GM21825 (cell line): ENCODE data around the gene TLR5.
A peak's percentile ranks its signal among the peaks of the same experiment; 100 is the strongest.

ENCODE experiments used
- ATAC-seq: cut with Tn5 transposase; IDR thresholded peaks from one replicate; pipeline ENCODE4 v1.9.1; 2021; ENCODE audit warnings: mild to moderate bottlenecking, moderate library complexity; ENCODE audit not compliant: unreplicated experiment

The TLR5 gene

DNA sequence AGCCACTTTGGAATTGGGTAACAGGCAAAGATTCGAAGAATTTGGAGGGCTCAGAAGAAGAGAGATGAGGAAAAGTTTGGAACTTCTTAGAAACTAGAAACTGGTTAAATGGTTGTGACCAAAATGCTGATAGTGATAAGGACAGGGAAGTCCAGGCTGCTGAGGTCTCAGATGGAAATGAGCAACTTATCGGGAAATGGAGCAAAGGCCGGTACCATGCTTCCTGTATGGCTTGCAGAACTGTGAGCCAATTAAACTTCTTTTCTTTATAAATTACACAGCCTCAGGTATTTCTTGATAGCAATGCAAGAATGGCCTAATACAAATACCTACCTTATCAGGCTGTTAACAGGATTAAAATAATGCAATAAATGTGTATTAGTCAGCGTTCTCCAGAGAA, 9.4 kb upstream of the TLR5 start:
- no peak for ATAC-seq

DNA sequence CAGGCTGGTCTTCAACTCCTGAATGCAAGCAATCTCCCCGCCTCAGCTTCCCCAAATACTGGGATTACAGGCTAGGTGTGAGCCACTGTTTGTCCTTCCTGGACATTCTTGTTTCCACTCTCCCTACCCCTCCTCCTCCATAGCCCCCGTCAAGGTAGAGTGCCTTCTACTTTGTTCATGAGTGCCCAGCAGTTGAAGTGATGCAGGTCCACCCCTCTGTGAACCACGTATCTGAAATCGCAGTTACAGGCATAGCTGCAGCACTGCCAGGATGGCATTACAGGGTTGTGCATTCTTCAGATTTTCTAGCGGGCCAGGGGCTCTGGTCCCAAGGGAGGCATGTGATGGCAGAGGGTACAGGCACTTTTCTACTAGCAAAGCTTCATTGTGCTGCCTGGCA, 7.4 kb upstream of the TLR5 start:
- no peak for ATAC-seq

DNA sequence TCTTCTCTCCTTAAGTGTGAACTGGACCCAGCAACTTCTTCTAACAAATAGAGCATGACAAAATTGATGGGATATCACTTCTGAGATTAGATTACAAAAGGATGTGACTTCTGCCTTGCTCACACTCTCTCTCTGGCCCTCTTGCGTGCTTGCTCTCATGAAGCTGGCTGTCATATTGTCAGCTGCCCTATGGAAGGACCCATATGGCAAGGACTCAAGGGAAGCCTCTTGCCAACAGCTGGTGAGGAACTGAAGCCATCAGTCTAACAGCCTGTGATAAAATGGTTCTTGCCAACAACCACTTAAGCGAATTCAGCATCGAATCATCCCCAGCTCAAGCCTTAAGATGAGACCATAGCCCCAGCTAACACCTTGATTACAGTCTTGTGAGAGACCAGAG, 4.8 kb upstream of the TLR5 start:
- ATAC-seq: no peak

DNA sequence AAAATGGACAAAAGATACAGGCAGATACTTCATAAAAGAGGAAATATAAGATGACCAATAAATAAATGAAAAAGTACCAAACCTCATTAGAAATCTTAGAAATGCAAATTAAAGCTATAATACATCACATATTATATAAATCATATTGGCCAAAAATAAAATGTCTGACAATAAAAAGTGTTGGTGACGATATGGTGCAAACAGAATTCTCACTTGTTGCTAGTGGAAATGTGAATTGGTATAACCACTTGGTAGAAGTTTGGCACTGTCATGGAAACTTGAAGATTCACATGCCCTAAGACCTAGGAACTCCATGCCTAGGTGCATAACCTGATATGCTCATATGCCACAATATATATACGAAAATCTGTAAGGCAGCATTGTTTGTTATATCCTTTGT, 4.4 kb upstream of the TLR5 start:
- ATAC-seq: no peak

DNA sequence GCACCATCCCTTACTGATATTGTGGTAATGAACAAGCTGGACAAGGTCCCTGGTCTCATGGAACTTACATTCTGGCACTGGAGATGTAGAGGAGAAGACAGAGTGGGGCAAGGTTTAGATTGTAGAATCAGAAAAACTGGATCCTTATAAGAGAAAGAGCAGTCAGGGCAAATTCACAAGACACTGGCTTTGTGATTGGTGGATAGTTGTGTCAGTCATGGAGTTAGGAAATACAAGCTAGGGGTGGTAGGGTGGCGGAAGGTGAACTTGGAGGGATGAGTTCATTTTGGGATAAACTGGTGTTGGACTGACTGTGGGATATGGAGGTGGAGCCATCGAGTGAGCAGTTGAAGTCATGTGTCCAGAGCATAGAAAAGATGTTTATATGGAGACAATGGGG, 3.7 kb upstream of the TLR5 start:
- no peak for ATAC-seq

DNA sequence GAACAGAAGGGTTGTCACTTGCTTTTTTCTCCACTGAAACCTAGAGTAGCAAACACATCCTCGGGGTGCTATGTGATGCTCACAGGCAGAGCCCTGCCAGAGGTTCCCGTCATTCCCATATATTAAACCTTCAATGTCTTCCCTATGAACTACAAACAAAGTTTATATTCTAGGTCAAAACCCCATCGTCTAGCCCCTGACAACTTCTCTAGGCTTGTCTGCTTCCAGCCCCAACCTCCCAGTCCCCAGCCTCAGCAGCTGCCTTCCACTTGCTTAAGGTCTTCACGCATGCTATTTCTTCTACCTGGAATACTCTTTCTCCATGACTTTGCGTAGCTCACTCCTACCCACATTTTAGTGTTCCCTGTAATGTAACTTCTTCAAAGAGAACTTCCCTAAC, 1.9 kb upstream of the TLR5 start:
- no peak for ATAC-seq

DNA sequence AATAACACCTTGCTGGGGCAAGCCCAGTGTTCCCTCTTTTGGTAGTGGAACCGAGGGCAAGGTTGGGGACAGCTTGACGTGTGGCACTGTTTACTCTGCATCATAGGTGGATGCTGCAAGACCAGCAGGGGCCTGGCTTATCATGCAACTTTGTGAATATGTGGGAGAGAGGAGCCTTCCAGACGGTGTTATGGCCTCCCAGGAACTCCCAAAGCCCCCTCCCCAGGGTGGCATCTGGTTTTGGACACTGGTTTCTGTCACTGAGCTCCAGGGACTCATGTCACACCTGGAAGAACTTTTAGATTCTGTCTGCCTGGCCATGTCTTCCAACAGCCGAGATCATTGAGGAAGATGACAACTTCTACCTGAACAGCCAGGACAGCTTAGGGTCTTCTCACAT, 1.4 kb upstream of the TLR5 start:
- ATAC-seq: no peak

DNA sequence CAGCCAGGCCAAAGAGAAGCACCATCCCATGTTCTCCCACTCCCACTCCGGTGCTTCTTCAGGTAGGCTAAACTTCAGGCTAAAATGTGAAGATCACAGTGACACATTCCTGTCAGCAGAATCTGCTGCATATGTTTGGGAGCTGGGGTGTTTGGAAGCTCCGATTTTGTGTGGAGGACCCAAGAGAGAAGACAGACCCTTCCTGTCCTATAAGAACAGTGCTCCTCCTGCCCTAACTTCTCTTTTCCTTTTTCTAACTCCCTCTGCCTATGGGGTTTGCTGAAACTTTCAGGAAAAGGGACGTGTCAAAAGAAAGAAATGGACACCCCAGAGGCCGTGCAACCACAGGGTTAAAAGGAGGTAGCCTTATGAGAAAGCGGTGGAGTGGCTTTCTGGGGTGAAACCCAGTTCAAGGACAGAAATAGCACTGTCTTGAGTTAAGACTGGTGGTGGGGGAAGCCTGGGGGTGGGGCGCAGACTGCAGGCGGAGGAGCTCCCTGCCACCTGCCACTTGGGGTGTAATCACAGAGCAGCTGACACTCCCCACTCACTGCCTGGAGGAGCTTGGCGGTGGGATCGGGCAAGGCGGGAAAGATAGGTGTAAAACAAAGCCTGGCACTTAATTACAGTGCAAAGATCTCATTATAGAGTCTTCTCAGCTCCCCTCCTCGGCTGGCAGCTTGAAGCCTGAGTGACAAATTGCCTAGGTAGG, 645 bp upstream of the TLR5 start:
- ATAC-seq: peak; percentile 33

DNA sequence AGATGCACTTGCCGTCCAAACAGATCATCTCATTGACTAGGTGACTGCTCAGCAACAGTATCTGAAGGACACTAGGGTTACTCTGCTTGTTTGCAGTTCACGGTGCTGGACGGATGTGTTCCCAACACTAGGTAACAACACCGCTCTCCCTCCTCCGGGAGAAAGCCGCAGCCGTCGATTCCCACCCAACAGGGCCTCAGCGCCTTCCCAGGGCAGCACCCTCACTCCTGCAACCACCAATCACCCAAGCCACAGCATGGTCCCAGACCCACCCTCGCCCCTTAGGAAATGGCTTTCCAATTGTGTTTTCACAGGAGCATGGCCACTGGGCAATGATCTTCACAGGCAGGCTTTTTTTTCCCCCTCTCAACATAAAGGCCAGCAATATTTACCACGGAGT, 779 bp downstream of the TLR5 start:
- ATAC-seq: no peak

DNA sequence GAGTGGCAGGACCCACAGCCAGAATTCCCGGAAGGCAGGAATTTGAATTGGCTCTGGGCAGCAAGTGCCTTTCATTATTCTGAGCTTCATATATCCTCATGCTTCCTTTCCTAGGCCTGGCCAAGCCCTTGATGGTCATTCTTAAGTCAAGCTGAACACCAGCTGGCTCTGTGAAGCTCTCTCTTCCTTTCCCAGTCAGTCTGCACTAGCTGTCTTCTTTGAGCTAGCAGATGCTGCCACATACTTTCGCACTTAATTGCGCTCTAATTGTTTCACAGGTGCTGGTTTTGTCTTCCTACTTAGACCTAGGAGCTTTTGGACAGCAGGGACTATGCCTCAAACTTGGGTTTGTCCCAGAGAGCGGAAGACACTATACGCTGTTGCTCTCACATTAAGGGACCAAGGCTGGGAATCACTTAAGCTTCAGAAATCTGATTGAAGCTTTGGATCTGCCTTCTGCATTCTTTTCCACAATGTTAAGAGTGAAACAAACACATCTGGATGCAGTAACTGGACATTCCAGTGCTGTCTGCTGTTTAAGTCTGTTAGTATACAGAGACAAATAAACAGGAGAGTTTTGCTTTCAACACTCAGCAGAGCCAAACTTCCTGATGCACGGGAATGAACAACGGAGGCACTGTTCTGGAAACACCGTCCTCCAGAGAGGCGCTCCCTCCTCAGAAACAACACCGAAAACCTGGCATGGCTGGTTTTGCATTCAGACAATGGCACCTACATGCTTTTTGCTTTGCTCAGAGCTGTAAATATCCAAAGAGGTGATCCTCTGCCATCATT, 2.2 kb downstream of the TLR5 start:
- ATAC-seq: no peak

DNA sequence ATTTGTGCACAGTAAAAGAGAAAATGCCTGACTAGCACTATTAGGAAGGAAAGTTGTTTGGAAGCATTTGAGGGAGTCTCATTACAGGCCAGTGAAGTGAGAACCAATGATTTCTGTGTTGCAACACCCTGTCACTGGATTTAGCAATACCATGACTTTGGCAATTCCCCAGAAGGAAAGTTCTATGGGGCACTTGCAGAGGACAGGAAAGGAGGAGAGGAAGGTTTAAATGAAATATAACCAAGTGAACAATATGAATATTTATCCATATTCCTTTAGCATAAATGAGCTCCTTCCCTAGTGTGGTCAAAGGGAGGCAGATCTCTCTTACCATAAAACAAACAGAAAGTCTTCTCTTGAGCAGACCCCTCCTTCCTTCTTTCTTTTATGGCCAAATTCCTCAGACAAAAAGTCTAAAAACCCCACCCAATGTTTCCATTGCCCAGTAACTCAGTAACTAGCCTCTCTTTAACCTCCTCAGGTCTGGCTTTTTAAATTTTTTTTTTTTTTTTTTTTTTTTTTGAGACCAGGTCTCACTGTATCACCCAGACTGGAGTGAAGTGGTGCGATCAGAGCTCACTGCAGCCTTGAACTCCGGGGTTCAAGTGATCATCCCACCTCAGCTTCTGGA, 5.5 kb downstream of the TLR5 start:
- ATAC-seq: no peak

DNA sequence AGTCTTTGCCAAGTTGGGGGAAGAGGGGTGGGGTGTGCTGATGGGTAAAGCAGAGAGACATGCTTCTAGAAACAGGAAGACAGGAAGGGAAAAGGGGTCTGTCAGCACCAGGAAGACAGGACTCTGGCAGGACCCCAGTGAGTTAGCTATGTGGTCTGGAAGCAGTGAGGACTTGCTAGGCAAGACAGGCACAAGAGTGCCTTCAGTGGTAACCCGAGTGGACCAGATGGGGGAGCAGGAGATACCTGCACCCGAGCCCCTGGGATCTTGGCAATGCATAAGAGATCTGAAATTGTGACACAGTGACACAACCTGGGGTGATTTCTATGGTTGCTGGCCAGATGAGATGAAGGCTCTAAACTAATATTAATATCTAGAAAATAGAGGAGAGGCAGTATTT, 7.0 kb downstream of the TLR5 start:
- ATAC-seq: no peak

DNA sequence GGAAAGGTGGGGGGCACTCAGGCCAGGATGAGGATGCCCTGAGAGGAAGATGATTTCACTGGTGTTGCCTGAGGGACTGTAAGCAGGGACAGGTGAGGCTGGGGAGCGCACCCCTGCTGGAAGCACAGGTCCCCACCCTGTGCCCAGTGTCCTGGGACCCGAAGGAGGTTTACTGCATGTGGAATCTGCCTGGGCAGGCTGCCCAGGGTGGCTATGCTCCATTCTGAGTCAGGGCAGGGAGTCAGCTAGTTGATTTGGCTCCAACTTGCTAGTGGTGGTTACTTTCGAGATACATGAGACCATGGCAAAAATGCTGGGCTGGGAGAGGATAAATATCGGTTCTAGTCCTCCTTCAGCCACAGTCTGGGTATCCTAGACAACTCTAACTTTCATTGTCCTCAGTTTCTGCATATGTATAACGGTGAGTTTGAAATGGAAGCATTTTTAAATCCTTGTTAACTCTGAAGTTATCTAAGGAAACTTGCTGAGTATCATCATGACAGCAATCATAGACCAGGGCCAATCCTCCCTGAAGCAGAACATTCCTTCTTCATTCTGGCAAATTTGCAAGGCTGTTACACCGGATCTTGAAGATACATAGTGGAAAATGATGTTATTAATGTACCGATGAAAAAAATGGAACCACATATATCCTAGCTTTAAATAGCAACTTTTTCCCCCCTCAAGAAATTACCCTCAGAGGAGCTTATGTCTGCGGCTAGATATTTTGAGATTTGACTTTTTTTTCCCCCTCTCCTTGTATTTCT, 7.7 kb downstream of the TLR5 start:
- no peak for ATAC-seq

DNA sequence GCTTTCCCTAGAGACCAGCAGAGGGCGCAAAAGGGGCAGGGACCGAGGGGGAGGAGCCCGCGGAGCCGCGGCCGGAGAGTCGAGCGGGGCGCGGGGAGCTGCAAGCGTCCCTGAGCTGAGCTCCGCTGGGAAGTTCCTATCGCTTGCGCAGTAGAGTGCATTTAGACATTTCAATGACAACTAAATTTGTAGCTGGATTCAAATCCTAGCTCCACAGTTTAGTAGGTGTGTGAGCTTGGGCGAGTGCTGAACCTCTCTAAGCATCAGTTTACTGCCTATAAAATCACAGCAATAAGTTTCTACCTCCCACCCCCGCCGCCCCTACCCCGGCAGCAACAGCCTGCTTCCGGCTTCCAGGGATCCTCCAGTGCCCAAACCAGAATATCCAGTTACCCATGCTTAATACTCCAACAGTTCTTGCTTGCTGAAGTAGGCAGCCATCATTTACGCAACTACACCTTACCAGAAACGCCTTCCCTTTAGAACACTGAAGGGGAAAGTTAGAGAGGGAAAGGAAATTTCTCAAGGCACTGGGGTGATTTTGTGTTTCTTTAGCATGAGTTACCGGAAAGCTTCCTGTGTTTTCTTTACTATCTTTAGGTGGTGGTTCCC, 9.1 kb downstream of the TLR5 start:
- ATAC-seq: peak; percentile 90

DNA sequence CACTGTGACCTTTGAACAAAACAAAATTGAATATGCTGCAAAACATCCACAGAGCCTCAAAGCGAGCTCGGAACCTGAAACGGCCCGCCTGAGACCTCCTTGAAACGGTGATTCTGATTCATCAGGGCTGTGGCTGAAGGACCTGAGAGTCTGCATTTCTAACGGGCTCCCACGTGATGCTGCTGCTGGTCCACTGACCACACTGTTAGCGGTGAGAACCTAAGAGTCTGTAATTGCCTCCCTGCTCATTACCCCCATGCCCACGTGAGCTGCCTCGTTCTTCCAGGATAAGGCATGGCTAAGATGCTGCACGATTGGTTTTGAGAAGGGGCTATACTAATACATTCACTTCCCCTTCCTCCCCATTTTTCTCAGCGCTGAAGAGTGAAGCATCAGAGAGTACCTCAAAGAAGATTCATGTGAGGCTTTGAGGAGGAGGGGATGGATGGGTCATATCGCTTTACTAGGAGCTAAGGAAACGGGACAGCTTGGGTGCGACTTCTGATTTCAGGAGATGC, 9.7 kb downstream of the TLR5 start:
- no peak for ATAC-seq

DNA sequence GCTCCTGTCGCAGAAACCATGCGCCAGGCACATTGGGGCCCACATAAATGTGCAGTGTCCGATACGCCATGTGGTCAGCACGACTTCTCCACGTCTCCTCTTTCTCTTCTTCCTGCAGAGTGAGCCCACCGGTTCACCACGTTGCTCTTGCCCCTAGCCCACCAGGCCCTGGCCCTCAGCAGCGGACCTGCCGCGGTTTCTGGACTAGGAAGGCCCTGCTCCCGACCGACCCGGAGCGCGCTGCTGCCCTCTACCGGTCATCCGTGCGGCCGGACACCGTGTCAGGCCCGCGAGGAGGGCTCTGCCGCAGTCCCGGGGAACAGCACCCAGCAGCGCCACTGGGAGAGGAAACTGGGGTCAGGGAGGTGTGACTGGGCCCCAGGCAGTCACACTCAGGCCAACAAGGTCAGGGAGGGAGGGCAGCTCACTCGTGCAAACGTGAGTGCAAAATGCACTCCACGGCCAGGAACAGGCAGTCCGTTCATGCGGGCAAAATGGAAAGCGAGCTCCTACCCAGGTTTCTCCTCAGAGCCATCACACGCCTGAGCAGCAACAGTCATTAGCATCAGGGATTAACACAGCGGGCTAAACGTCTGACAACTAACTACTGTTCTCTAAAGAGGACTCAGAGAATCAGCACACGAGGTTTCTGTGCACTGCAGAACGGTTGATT, 13.7 kb downstream of the TLR5 start:
- ATAC-seq: no peak

DNA sequence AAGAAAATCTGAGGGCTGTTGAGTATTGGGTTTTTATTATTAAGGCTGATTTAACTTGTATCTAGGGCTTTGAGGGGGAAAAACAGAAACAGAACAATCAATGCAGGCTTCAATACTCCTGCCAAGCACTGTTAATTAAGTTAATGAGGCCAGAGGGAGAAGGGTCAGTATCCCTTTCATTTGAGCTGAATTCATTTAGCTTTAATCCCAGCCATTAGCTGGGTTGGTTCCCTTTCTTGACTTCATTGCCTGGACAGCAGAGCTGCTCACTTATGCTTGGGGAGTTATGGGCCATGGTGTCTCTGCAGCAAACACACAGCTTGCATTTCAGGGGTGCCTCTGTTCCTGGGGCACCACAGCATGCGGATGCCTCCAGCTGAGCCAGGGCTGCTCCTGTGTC, 16.3 kb downstream of the TLR5 start:
- no peak for ATAC-seq

DNA sequence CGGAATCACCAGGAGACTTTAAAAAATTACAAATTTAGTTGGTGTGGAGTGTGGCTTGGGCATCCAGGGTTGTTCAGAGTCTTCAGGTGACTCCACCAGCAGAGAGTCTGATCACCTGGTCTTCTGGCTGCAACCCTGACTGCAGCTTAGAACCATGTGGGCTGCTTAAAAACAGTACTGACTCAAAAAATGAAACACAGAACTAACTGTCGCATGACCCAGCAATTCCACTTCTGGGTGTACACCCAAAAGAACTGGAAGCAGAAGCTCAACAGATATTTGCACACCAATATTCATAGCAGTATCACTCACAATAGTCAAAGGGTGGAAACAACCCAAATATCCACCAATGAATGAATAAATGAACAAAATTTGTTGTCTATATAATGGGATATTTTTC, 17.3 kb downstream of the TLR5 start:
- ATAC-seq: no peak

DNA sequence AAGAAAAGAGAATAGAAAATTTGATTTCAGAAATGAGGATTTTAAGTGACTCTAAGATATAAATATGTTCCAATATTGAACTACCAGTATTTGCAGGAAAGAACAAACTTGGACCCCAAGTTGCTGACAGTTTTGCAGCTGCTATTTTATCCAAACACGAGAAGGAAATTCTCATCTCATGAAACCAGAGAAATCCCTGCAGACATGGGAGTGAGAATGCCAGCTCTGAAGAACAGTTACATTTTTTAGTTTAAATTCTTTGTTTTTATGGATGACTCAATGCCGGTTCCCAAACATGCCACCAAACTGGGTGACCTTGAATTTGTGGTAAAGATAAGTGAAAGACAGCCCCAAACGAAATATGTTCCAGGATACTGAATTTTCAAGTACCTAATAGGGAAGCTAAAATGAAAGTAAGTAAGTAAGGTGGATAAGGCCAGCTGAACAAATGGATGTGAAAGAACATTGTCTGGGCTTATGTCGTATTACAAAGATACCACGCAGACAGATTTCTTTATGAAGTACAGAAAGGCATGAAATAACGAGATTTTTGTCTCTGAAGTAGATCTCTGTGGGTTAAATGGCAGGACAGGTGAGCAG, 19.9 kb downstream of the TLR5 start:
- no peak for ATAC-seq

DNA sequence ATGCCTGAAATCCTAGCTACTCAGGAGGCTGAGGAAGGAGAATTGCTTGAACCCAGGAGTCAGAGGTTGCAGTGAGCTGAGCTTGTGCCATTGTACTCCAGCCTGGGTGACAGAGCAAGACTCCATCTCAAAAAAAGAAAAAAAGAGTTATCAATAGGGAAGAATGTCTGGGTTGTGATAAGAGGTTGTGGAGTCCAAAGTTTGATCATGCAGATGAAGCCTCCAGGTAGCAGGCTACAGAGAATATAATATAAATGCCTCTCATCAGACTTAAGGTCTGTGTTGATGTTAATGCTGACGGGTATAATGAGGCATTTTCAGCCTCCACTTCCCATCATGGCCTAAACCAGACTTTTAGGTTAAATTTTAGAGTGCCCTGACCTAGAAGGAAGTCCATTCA, 24.6 kb downstream of the TLR5 start:
- no peak for ATAC-seq
